Neural cell (in vitro differentiated cells): ENCODE results near the gene KLHL36. TPM values are rescaled to one million over a fixed set of nuclear protein-coding genes. Genes with fewer than 3 reads are reported as not detected.

Experiments
- H2AFZ ChIP-seq: fragments of 200-600, 300-800 bp; sonication (generic), shearing (Covaris generic); 2 replicates; pipeline ENCODE4 v1.6.0; 2014; ENCODE audit warnings: low read depth, mild to moderate bottlenecking, antibody characterized with exemption, low read length, moderate library complexity
- H3F3A ChIP-seq: fragments of 200-600 bp; shearing (Covaris generic); 2 replicates; pipeline ENCODE4 v1.6.1; 2016; ENCODE audit warnings: mild to moderate bottlenecking, moderate library complexity, mixed read lengths, antibody characterized with exemption, low read length; ENCODE audit not compliant: insufficient read depth, poor library complexity, severe bottlenecking
- H3K27ac ChIP-seq: fragments of 200-600, 300-800 bp; sonication (generic), shearing (Covaris generic); 2 replicates; pipeline ENCODE4 v1.5.1; 2014; ENCODE audit warnings: mild to moderate bottlenecking, low read length, moderate library complexity
- H3K27me3 ChIP-seq: fragments of 300-800, 200-600 bp; sonication (generic), shearing (Covaris generic); 2 replicates; pipeline ENCODE4 v1.6.0; 2014; ENCODE audit warnings: mild to moderate bottlenecking, low read depth, low read length, moderate library complexity; ENCODE audit not compliant: insufficient read depth
- H3K36me3 ChIP-seq: fragments of 300-800, 200-600 bp; sonication (generic), shearing (Covaris generic); 2 replicates; pipeline ENCODE4 v1.5.1; 2014; ENCODE audit warnings: mild to moderate bottlenecking, antibody characterized with exemption, low read length, moderate library complexity; ENCODE audit not compliant: insufficient read depth
- H3K4me2 ChIP-seq: fragments of 300-800, 200-600 bp; sonication (generic), shearing (Covaris generic); 2 replicates; pipeline ENCODE4 v1.6.0; 2014; ENCODE audit warnings: mild to moderate bottlenecking, low read length
- H3K4me3 ChIP-seq: fragments of 300-800, 200-600 bp; sonication (generic), shearing (Covaris generic); 2 replicates; pipeline ENCODE4 v1.5.1; 2014; ENCODE audit warnings: mild to moderate bottlenecking, low read length, moderate library complexity
- H3K79me2 ChIP-seq: fragments of 200-600 bp; shearing (Covaris generic); replicated peaks from 2 replicates; pipeline ENCODE4 v1.6.0; 2014; ENCODE audit warnings: mild to moderate bottlenecking, low read length, moderate library complexity; ENCODE audit not compliant: insufficient read depth
- H3K9ac ChIP-seq: fragments of 300-800, 200-600 bp; sonication (generic), shearing (Covaris generic); 2 replicates; pipeline ENCODE4 v1.6.1; 2016; ENCODE audit warnings: mild to moderate bottlenecking, low read length, mixed read lengths
- H3K9me2 ChIP-seq: fragments of 200-600 bp; shearing (Covaris generic); 2 replicates; pipeline ENCODE4 v1.6.1; 2016; ENCODE audit warnings: mild to moderate bottlenecking, low read length, mixed read lengths; ENCODE audit not compliant: insufficient read depth
- H3K9me3 ChIP-seq: fragments of 200-600, 300-800 bp; sonication (generic), shearing (Covaris generic); 2 replicates; pipeline ENCODE4 v1.6.1; 2016; ENCODE audit warnings: mild to moderate bottlenecking, mixed run types, low read length, moderate library complexity, mixed read lengths
- H4K20me1 ChIP-seq: fragments of 200-600 bp; shearing (Covaris generic); 2 replicates; pipeline ENCODE4 v1.6.1; 2016; ENCODE audit warnings: mild to moderate bottlenecking, mixed run types; ENCODE audit not compliant: insufficient read depth
- EP300 ChIP-seq: fragments of 450-650 bp; conservative IDR thresholded peaks from 2 replicates; pipeline ENCODE4 v1.6.1; 2014; ENCODE audit warnings: antibody characterized with exemption, mild to moderate bottlenecking, moderate library complexity; ENCODE audit not compliant: poor library complexity, severe bottlenecking
- EZH2 ChIP-seq: fragments of 200-600, 300-800 bp; shearing (Covaris generic), sonication (generic); IDR thresholded peaks from 2 replicates; pipeline ENCODE4 v1.6.1; 2014; ENCODE audit warnings: antibody characterized with exemption, low read length, borderline replicate concordance, mild to moderate bottlenecking; ENCODE audit not compliant: insufficient read depth, poor library complexity, severe bottlenecking
- MXI1 ChIP-seq: fragments of 450-650 bp; conservative IDR thresholded peaks from 2 replicates; pipeline ENCODE4 v1.6.1; 2014; ENCODE audit warnings: antibody characterized with exemption, mild to moderate bottlenecking; ENCODE audit not compliant: poor library complexity, severe bottlenecking
- POLR2AphosphoS5 ChIP-seq: IDR thresholded peaks from 2 replicates; pipeline ENCODE4 v1.6.1; 2012
- RAD21 ChIP-seq: fragments of 450-650 bp; conservative IDR thresholded peaks from 2 replicates; pipeline ENCODE4 v1.6.1; 2014; ENCODE audit warnings: antibody characterized with exemption, mild to moderate bottlenecking, moderate library complexity
- SMC3 ChIP-seq: fragments of 450-650 bp; conservative IDR thresholded peaks from 2 replicates; pipeline ENCODE4 v1.6.1; 2014; ENCODE audit warnings: antibody characterized with exemption, mild to moderate bottlenecking, moderate library complexity; ENCODE audit not compliant: poor library complexity
- TAF1 ChIP-seq: IDR thresholded peaks from 2 replicates; pipeline ENCODE4 v1.6.1; 2012; ENCODE audit warnings: low read depth
- polyA plus RNA-seq: library from polyadenylated mRNA; depleted of rRNA; stranded (reverse); fragments of >200 nt; gene quantifications from 2 replicates; pipeline ENCODE4 v1.2.3, GENCODE V29; 2014
- TF ChIP-seq, protein P1 (sequence below): fragments of 450-650 bp; IDR thresholded peaks from 2 replicates; pipeline ENCODE4 v1.5.1; 2014; ENCODE audit warnings: antibody characterized with exemption, mild to moderate bottlenecking, moderate library complexity; ENCODE audit not compliant: poor library complexity, severe bottlenecking
- TF ChIP-seq, protein P2 (sequence below): IDR thresholded peaks from 2 replicates; pipeline ENCODE4 v1.6.1; 2012; ENCODE audit warnings: borderline replicate concordance

Gene KLHL36
- polyA plus RNA-seq, 1 donor from 2014 or later: 43.8 TPM

GRCh38 chr16:84699712-84700445 lies 51.6 kb downstream of the KLHL36 start, which contains the start of gene USP10:
Gene USP10, plus strand, starts transcription at chr16:84700000. Its CDS starts 91 bp downstream, at chr16:84700091.
- H3K79me2 ChIP-seq: peaks cover 50% of the 10 kb centered on the region
- no peaks in the 10 kb centered on the region for H3F3A ChIP-seq
- H3K9me2 ChIP-seq: no peaks in the 10 kb centered on the region
- peak within 1 kb of the TSS; percentile 77 for H3K9ac ChIP-seq
- TF ChIP-seq POLR2AphosphoS5 (peak; percentile 81), EZH2 (no peak), EP300 (peak; percentile 24), SMC3 (no peak), TAF1 (peak; percentile 48), MXI1 (peak; percentile 94), RAD21 (no peak)
- TF ChIP-seq, protein P1, sequence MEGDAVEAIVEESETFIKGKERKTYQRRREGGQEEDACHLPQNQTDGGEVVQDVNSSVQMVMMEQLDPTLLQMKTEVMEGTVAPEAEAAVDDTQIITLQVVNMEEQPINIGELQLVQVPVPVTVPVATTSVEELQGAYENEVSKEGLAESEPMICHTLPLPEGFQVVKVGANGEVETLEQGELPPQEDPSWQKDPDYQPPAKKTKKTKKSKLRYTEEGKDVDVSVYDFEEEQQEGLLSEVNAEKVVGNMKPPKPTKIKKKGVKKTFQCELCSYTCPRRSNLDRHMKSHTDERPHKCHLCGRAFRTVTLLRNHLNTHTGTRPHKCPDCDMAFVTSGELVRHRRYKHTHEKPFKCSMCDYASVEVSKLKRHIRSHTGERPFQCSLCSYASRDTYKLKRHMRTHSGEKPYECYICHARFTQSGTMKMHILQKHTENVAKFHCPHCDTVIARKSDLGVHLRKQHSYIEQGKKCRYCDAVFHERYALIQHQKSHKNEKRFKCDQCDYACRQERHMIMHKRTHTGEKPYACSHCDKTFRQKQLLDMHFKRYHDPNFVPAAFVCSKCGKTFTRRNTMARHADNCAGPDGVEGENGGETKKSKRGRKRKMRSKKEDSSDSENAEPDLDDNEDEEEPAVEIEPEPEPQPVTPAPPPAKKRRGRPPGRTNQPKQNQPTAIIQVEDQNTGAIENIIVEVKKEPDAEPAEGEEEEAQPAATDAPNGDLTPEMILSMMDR: no peak
- TF ChIP-seq, protein P2, sequence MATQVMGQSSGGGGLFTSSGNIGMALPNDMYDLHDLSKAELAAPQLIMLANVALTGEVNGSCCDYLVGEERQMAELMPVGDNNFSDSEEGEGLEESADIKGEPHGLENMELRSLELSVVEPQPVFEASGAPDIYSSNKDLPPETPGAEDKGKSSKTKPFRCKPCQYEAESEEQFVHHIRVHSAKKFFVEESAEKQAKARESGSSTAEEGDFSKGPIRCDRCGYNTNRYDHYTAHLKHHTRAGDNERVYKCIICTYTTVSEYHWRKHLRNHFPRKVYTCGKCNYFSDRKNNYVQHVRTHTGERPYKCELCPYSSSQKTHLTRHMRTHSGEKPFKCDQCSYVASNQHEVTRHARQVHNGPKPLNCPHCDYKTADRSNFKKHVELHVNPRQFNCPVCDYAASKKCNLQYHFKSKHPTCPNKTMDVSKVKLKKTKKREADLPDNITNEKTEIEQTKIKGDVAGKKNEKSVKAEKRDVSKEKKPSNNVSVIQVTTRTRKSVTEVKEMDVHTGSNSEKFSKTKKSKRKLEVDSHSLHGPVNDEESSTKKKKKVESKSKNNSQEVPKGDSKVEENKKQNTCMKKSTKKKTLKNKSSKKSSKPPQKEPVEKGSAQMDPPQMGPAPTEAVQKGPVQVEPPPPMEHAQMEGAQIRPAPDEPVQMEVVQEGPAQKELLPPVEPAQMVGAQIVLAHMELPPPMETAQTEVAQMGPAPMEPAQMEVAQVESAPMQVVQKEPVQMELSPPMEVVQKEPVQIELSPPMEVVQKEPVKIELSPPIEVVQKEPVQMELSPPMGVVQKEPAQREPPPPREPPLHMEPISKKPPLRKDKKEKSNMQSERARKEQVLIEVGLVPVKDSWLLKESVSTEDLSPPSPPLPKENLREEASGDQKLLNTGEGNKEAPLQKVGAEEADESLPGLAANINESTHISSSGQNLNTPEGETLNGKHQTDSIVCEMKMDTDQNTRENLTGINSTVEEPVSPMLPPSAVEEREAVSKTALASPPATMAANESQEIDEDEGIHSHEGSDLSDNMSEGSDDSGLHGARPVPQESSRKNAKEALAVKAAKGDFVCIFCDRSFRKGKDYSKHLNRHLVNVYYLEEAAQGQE: peak; percentile 35
- no peaks in the 10 kb centered on the region for H3K36me3 ChIP-seq
- H3K27me3 ChIP-seq: no peaks in the 10 kb centered on the region
- H3K27ac ChIP-seq: peak within 1 kb of the TSS; percentile 55
- H3K9me3 ChIP-seq: no peaks in the 10 kb centered on the region
- peak within 1 kb of the TSS; percentile 75 for H2AFZ ChIP-seq
- H3K4me2 ChIP-seq: peak within 1 kb of the TSS; percentile 77
- no peaks in the 10 kb centered on the region for H4K20me1 ChIP-seq
- H3K4me3 ChIP-seq: peak within 1 kb of the TSS; percentile 94

DNA sequence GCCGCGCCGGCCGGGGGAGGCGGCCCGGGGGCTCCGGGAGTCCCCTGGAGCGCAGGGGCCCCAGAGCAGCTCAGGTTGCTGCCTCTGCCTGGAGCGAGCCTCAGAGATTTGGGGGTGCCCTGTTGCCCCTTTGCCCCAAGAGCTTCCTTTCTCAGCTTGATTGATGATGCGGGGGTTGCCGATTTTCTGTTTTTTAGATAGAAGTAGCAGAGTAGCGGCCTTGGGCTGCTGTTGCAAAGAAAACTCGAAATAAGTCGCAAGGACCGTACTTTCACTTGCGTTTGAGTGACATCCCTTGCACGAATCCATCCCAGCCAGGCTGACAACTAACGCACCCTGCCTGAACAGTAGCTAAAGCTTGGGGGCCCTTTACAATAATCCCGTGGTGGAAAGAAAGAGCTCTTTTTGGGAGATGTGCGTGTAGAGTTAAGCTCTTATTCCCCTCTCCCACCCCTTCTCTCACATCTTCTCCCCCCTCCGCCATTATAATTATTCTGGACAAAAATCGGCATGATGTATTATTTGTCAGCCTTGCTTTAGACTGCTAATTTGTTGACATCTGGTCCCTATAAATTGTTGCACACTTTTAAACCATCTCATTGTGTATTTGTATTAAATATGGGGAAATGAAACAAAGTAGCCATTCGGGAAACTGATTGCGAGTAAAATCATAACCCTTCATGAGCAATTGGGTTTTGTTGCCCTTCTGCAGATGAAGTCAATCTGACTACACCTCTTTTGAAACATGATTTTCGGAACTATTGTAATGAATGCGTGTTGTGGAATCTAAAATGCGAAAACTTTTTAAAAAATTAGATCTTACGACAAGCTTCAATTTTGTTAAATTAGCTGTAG lies 52.4 kb downstream of the KLHL36 start:
- TF ChIP-seq SMC3 (no peak), POLR2AphosphoS5 (no peak), EP300 (no peak), RAD21 (no peak)
- TF ChIP-seq, protein P2: no peak
- H2AFZ ChIP-seq: no peak overlapping the region
- H4K20me1 ChIP-seq: no peaks in the 10 kb centered on the region

More for the DNA sequence above, 52.4 kb downstream of the KLHL36 start:
- Histone ChIP-seq H3K9ac (peak overlapping the region; percentile 77), H3F3A (no peaks in the 10 kb centered on the region), H3K9me3 (no peaks in the 10 kb centered on the region), H3K79me2 (peaks cover 57% of the 10 kb centered on the region), H3K4me2 (peak overlapping the region; percentile 38), H3K9me2 (no peaks in the 10 kb centered on the region), H3K4me3 (peak overlapping the region; percentile 94), H3K27ac (peak overlapping the region; percentile 55), H3K27me3 (no peaks in the 10 kb centered on the region), H3K36me3 (no peaks in the 10 kb centered on the region)
